Amniotic stem cell (primary cell): ENCODE data around the gene RAB21.
"Not testable (repeated sequence)": the region's sequence is repeated elsewhere in the genome, so short reads cannot be mapped to it uniquely, and the experiment has no call there.

Source experiments
- DNase-seq: peaks from one replicate; lab custom pipeline; 2025; lab: John Stamatoyannopoulos, UW

The RAB21 gene

GRCh38 chr12:71799106-71799505 is 44.4 kb downstream of the RAB21 start:
- DNase-seq: no peak

DNA sequence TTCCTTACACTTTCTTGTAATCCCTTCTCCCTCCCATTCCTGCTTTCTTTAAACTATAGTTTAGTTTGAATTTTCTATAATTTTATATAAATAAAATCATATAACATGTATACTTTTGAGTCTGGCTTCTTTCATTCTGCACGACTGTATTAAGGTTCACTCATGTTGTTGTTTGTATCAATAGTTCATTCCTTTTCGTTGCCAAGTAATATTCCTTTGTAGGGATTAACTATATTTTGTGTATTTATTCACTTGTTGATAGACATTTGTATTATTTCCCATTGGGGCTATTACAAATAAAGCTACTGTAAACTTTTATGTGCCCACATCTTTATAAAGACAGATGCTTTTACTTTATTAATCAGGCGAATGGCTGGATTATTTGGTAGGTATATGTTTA is 45.5 kb downstream of the RAB21 start:
- no peak for DNase-seq

DNA sequence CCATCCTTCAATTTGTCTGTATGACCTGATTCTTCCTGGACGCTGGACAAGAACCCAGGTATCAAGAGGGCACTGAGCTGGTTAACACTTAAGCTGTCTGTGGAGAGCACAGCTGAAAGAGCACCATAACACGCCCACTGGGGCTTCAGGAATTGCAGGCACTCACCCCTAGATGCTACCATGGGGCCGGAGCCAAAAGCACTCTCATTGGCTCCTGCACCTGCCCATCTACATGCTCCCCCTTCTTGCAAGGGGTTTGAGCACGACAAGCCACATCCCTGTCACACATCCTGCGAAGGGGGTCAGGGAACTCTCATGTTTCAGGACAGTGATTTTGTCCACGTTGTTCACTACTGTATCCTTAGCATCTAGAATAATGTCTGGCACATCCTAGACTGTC is 49.8 kb downstream of the RAB21 start:
- DNase-seq: no peak

DNA sequence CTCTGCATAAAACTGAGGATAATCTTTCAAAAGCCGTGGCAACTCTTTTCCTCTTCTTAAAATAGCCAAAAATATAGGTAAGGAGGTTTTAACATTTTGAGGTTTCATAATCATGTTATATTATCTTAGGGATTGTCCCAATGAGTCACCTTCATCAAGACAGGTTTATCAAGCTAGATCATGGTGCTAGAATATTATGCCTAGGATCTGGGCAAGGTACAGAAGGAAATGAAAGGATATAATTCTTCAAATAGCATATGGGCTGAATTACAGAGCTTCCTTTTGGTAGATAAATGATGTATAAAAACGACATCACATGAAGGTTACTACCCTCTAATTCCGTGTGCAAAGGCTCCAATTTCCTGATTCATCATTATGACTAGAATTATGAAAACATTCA is 56.3 kb downstream of the RAB21 start:
- DNase-seq: no peak

DNA sequence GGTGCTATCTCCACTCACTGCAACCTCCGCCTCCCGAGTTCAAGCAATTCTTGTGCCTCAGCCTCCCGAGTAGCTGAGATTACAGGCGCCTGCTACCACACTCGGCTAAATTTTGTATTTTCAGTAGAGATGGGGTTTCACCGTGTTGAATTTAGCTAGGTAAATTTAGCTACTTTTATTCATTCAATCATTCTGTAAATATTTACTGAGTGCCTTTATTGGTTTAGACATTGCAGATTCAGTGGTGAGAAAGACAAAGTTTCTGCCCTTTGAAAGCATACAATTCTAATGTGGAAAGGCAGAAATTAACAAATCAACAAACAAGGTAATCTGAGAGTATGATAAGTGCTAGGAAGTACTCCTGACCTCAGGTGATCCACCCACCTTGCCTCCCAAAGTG is 60.6 kb downstream of the RAB21 start:
- DNase-seq: not testable (repeated sequence)

DNA sequence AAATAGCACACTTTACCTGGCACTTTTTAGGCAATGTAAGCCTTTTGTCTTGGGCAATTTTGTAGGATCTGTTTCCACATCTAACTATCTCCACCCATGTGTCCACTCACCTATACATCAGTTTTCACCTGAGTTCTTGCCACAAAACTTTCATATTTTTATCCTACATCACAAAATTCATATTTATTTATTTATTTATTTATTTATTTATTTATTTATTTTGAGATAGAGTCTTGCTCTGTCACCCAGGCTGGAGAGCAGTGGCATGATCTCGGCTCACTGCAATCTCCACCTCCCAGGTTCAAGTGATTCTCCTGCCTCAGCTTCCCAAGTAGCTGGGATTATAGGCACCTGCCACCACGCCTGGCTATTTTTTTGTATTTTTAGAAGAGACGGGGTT is 67.4 kb downstream of the RAB21 start:
- not testable (repeated sequence) for DNase-seq

- DNase-seq: no peak
These were observed 74.2 kb downstream of the RAB21 start for GRCh38 chr12:71828813-71829212.

DNA sequence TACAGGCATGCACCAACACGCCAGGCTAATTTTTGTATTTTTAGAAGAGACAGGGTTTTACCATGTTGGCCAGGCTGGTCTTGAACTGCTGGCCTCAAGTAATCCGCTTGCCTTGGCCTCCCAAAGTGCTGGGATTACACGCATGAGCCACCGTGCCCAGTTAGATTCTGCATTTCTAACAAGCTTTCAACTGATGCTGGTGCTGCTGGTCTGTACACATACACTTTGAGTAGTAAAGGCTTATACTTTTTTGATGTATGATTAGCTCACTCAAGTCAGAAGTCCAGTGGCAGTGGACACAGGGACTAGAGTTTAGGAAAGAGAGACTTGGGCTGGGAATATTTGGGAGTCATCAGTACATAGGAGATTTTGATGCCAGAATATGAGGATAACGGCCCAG is 82.7 kb downstream of the RAB21 start:
- DNase-seq: no peak

- no peak for DNase-seq
These were observed 83.6 kb downstream of the RAB21 start for GRCh38 chr12:71838231-71838630.

DNA sequence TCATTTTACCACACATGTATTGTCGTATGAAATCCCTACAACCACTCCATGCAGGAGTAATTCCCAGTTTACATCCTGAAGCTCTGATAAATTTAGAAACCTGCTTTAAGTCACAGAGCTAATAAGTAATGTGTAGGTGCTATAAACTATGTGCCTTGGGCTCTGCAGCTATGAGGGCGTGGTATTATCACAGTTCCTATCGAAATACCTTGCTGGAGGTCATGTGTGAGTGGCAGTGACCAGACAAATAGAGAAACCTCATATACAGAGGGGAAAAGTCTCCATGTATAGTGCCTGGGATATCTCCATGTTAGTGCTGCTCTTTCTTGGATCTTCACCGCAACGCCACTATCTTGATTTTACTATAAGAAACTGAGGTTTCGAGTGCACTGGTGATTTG is 84.0 kb downstream of the RAB21 start:
- no peak for DNase-seq

DNA sequence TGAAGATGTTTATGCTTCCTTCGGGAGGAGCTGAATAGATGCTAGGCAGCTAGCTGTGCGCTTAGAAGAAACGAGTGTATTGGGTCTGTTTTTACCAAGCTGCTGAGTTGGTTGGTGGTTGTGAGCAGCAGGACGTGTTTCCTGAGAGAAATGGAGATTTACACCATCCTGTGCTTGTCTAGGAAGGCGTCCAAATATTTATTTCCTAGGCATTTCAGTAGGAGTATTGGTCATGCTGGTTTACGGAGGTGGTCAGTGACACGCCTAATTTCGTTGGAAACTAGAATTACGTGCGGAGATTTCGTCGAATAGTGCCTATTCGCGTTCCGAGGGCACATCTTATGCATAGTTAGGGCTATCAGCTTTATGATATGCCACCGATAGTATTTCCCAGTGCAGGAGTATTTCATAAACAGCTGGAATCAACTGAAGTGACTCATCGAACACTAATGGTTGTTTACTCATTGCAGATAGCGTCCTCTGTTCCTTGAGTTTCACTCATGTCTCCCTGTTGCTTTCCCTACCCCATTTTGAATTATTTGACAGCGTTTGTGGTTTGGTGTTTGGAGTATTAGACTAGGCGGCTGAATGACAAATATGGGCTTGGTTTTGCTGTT is 85.7 kb downstream of the RAB21 start:
- peak; percentile 36 for DNase-seq

DNA sequence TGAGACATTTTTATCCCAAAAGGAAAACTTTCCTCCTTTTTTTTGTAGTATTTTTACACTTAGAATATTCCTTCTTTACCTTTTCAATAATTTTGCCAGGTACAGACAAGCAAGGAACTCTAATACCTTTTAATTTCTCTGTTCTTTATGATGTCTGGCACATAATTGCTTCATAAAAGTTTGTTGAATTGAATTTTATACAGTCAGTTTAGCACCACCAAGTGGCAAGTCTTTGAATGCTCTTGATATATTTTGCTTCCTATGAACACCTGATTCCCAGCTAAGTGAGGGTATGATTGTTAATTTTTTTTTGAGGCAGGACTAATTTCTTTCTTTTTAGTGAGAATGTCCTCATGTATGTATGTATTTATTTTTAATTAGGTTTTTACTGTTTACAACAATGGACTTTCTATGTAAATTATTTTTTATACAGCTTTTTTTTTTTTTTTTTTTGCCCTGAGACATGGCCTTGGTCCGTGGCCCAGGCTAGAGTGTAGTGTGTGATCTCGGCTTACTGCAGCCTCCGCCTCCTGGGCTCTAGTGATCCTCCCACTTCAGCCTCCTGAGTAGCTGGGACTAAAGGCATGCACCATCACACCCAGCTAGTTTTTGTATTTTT is 91.8 kb downstream of the RAB21 start:
- peak; percentile 5 for DNase-seq

GRCh38 chr12:71848212-71848611 is 93.5 kb downstream of the RAB21 start:
- DNase-seq: no peak

DNA sequence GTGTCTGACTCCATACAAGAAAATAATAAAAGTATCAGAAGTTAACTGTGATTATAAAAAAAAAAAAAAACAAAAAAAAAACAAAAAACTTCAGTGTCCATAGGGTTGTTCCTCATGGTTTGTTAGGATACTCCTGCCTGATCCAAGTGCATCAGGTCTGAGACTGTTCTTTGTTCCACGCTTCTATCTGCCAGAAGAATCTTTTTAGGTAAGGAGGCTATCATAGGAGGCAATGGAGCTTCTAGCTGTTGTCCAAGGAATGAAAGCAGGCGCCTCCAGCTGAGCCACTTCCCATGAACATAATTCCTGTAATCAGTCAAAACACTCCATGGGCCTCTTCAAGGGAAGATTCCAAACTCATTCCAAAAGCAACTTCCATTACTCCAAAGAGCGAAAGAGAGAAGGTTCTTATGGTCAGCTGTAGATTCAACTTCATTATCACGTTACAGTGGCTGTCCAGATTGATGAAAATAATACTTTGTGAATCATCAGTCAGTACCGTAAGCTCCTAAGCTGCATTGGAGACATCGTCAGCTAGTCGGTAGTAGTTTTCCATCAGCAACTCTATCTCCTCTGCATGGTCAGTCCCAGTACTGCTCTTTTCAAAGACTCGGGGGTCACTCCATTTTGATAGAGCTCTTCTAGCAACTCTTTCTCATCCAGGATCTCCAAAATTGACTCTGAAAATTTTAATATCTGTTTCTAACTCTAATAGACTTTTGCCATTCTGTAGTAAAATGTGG is 94.6 kb downstream of the RAB21 start:
- no peak for DNase-seq
